GM12878 (cell line): ENCODE results near the gene TC2N. TPM values are rescaled to one million over a fixed set of nuclear protein-coding genes. Genes with fewer than 3 reads are reported as not detected.

Experiments used
- ATAC-seq: fragments of 200-7000 bp; cut with Tn5 transposase; 3 replicates; pipeline ENCODE4 v1.9.1; 2020; ENCODE audit warnings: mild to moderate bottlenecking, moderate library complexity
- BruUV-seq: library from RNA; stranded (reverse); fragments of 400-500 nt; replicated peaks from 2 replicates; lab custom pipeline; 2021; lab: Mats Ljungman, UMichigan
- CTCF ChIA-PET: fragments of 300-600 bp; sonication (Branson Sonifier 250); formaldehyde crosslinking; extraction: SDS; loops from one replicate; lab custom pipeline; 2021; ENCODE audit warnings: inconsistent platforms; lab: Yijun Ruan, JAX
- POLR2A ChIA-PET: fragments of 350-600 bp; formaldehyde crosslinking; extraction: SDS; loops from one replicate; lab custom pipeline; 2021; ENCODE audit warnings: inconsistent platforms; lab: Charles Lee
- RAD21 ChIA-PET: fragments of 300-600 bp; sonication (Branson Sonifier 250); formaldehyde crosslinking; loops from one replicate; lab custom pipeline; 2023; ENCODE audit warnings: antibody characterized with exemption; ENCODE audit not compliant: unreplicated experiment; lab: Charles Lee
- SMC1A ChIA-PET: fragments of 300-600 bp; sonication (Branson Sonifier 250); formaldehyde crosslinking; loops from one replicate; lab custom pipeline; 2023; ENCODE audit not compliant: unreplicated experiment, uncharacterized antibody; lab: Charles Lee
- DNase-seq: peaks from one replicate; pipeline ENCODE4 v3.0.0-alpha.2; 2011; ENCODE audit warnings: low read depth, low spot score
- FAIRE-seq: peaks from 3 replicates; lab custom pipeline; 2011; peaks lifted over from hg19 to GRCh38; lab: Jason Lieb, UNC
- H2AFZ ChIP-seq: 2 replicates; pipeline ENCODE4 v1.6.0; 2011; ENCODE audit warnings: low read depth, low read length, control low read depth; ENCODE audit not compliant: control insufficient read depth
- H3K27ac ChIP-seq: 2 replicates; pipeline ENCODE4 v1.5.1; 2011; ENCODE audit warnings: control low read depth; ENCODE audit not compliant: control insufficient read depth, insufficient read depth
- H3K27me3 ChIP-seq, 2 experiments: replicated peaks in 1 of 2; 2 replicates each; pipeline versions ENCODE4 v1.6.0 to v1.6.1; 2011; ENCODE audit warnings: low read length in 1 of 2; ENCODE audit not compliant: control insufficient read depth in 2 of 2, insufficient read depth in 2 of 2
- H3K36me3 ChIP-seq, 2 experiments: 2 replicates each; pipeline ENCODE4 v1.5.1; 2011; ENCODE audit warnings: low read length in 1 of 2; ENCODE audit not compliant: control insufficient read depth in 2 of 2, insufficient read depth in 2 of 2
- H3K4me1 ChIP-seq: 2 replicates; pipeline ENCODE4 v1.6.1; 2011; ENCODE audit warnings: mild to moderate bottlenecking, low read length, moderate library complexity, mixed read lengths; ENCODE audit not compliant: control insufficient read depth, insufficient read depth
- H3K4me2 ChIP-seq: 2 replicates; pipeline ENCODE4 v1.6.0; 2011; ENCODE audit warnings: control low read depth; ENCODE audit not compliant: control insufficient read depth, insufficient read depth
- H3K4me3 ChIP-seq: fragments of 200-600 bp; sonication (generic); 2 replicates; pipeline ENCODE4 v1.5.1; 2016
- H3K79me2 ChIP-seq: 2 replicates; pipeline ENCODE4 v1.6.0; 2011; ENCODE audit warnings: low read length; ENCODE audit not compliant: control insufficient read depth, insufficient read depth
- H3K9ac ChIP-seq: 2 replicates; pipeline ENCODE4 v1.8.0; 2011; ENCODE audit warnings: low read length, control low read depth, mixed read lengths; ENCODE audit not compliant: control insufficient read depth, insufficient read depth
- H3K9me3 ChIP-seq: replicated peaks from 3 replicates; pipeline ENCODE4 v1.5.1; 2011; ENCODE audit warnings: mild to moderate bottlenecking, low read length; ENCODE audit not compliant: control insufficient read depth, insufficient read depth
- H4K20me1 ChIP-seq: 2 replicates; pipeline ENCODE4 v1.6.0; 2011; ENCODE audit not compliant: control insufficient read depth, insufficient read depth
- CREM ChIP-seq: IDR thresholded peaks from 2 replicates; pipeline ENCODE4 v1.6.1; 2014; ENCODE audit warnings: antibody characterized with exemption, low read depth
- HDAC2 ChIP-seq: fragments of 200-600 bp; sonication (generic); IDR thresholded peaks from 2 replicates; pipeline ENCODE4 v1.6.1; 2017
- HDAC6 ChIP-seq: fragments of 200-600 bp; sonication (generic); IDR thresholded peaks from one replicate; pipeline ENCODE4 v1.8.0; 2017; ENCODE audit warnings: antibody characterized with exemption; ENCODE audit not compliant: unreplicated experiment
- MEF2B ChIP-seq: fragments of 450-650 bp; IDR thresholded peaks from 2 replicates; pipeline ENCODE4 v1.6.1; 2018; ENCODE audit warnings: mild to moderate bottlenecking, moderate library complexity; ENCODE audit not compliant: partially characterized antibody, poor library complexity, severe bottlenecking
- POLR2AphosphoS2 ChIP-seq: IDR thresholded peaks from 2 replicates; pipeline ENCODE4 v1.6.1; 2011; ENCODE audit warnings: low read depth, mild to moderate bottlenecking, low read length, improper control_type of control experiment, moderate library complexity
- RUNX3 ChIP-seq: IDR thresholded peaks from 2 replicates; pipeline ENCODE4 v1.6.1; 2012; ENCODE audit warnings: low read length, inconsistent platforms
- SREBF1 ChIP-seq: IDR thresholded peaks from 2 replicates; pipeline ENCODE4 v1.6.1; 2012; ENCODE audit warnings: mild to moderate bottlenecking, low read length
- WGBS: methylation state at CpG from one replicate; pipeline ENCODE4 v1.1.6; 2016; ENCODE audit warnings: low lambda C conversion rate; ENCODE audit not compliant: insufficient replicate concordance, insufficient coverage; ENCODE audit errors: missing lambda C conversion rate; 5-methylcytosine and 5-hydroxymethylcytosine counted together
- in situ Hi-C: fragments of 300-500 bp; cut with MboI; formaldehyde crosslinking; loops from 9 replicates; pipeline ENCODE4 v1.14.3; 2018; ENCODE audit warnings: mixed read lengths
- intact Hi-C: fragments of 100-400 bp; cut with micrococcal nuclease; formaldehyde crosslinking; loops from one replicate; pipeline ENCODE4 v1.14.2; 2022; ENCODE audit not compliant: unreplicated experiment
- polyA plus RNA-seq, 11 experiments: library from polyadenylated mRNA; depleted of rRNA in 4 of 11; unstranded in 6 of 11; stranded (reverse) in 5 of 11; fragments of >200 nt; fragmentation: Nextera tagmentation in 4 of 11; fragmentation: Illumina TruSeq in 1 of 11; extraction: Ambion mirVana in 4 of 11; extraction: Trizol in 1 of 11; gene quantifications; 1 replicate in 1 of 11; 2 replicates in 10 of 11; pipeline versions ENCODE4 v1.2.1 to v1.2.3, GENCODE V29; 2011 to 2016; ENCODE audit warnings: inconsistent platforms in 2 of 11, missing spikeins in 2 of 11, low read depth in 1 of 11
- total RNA-seq, 4 experiments: library from RNA; depleted of rRNA in 3 of 4; stranded (reverse); fragments of >200 nt in 3 of 4; fragmentation: Illumina TruSeq in 1 of 4; extraction: Trizol in 1 of 4; gene quantifications; 2 replicates each; pipeline versions ENCODE4 v1.2.1 to v1.2.3, GENCODE V29; 2013 to 2021
- TF ChIP-seq, protein P1 (sequence below): fragments of 450-650 bp; IDR thresholded peaks from 2 replicates; pipeline ENCODE4 v1.6.1; 2014; ENCODE audit warnings: mild to moderate bottlenecking

The TC2N gene
- total and polyA plus RNA-seq, 10 of the 15 experiments (the other 5 are each of a cell fraction or from before 2014, with no cell fraction given), result 0.15 to 1.6 (median 0.35) TPM

DNA sequence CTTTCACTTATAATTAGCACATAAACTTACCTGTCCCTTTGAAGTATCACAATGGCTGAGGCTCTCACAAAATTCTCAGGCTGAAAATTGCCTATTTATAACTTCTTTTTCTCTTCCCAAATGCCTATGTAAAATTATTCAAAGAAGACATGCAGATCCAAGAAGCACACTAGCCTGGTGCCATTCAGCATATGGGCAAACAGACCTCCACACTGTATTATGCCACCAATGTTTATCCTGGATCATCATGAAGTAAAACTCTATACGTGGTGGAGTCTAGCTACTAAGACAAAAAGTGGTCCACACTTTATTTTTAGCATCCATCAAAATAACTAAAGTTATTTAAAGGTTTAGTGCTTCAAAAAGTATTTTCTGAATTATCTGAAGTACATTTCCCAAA lies 15.8 kb downstream of the TC2N start:
- no peaks in the 10 kb centered on the region for H3K79me2 ChIP-seq
- BruUV-seq, result no TSS peak
- SMC1A ChIA-PET, result interaction anchor here (0.7 to 1.1 kb wide), 2 partner anchors 20 to 75 kb away, joined by 3 read pairs; no protein-coding TSS in a partner anchor
- in situ Hi-C loops (no loop called here), intact Hi-C loops (no loop called here)
- TF ChIP-seq HDAC6, result no peak
- no peak for TF ChIP-seq CREM
- TF ChIP-seq RUNX3, result no peak
- no peak for TF ChIP-seq SREBF1
- TF ChIP-seq HDAC2, result no peak
- no peak for TF ChIP-seq POLR2AphosphoS2
- TF ChIP-seq, protein P1, sequence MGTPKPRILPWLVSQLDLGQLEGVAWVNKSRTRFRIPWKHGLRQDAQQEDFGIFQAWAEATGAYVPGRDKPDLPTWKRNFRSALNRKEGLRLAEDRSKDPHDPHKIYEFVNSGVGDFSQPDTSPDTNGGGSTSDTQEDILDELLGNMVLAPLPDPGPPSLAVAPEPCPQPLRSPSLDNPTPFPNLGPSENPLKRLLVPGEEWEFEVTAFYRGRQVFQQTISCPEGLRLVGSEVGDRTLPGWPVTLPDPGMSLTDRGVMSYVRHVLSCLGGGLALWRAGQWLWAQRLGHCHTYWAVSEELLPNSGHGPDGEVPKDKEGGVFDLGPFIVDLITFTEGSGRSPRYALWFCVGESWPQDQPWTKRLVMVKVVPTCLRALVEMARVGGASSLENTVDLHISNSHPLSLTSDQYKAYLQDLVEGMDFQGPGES, result no peak
- TF ChIP-seq MEF2B, result no peak
- no peak for ATAC-seq
- no peak for DNase-seq
- no peak overlapping the region for H3K9ac ChIP-seq
- no peak overlapping the region for H3K27ac ChIP-seq
- H3K4me2 ChIP-seq, result no peak overlapping the region
- POLR2A ChIA-PET, result no interaction called here
- H3K27me3 ChIP-seq, result peaks cover 0 to 2% of the 10 kb centered on the region in 2 experiments; a peak in 1 of 4 replicates
- peaks cover 4% of the 10 kb centered on the region for H3K4me1 ChIP-seq
- no peak overlapping the region for H2AFZ ChIP-seq
- no peak for FAIRE-seq
- no peak overlapping the region for H3K4me3 ChIP-seq
- RAD21 ChIA-PET, result no interaction called here
- no peaks in the 10 kb centered on the region for H4K20me1 ChIP-seq
- no peaks in the 10 kb centered on the region for H3K36me3 ChIP-seq
- CTCF ChIA-PET, result no interaction called here
- no peaks in the 10 kb centered on the region for H3K9me3 ChIP-seq
- 6% methylated on average over 1 of the region's 1 CpG for WGBS
